Uterus (tissue), 4 donors: ENCODE measurements around the gene C8G. TPM values are rescaled to one million over a fixed set of nuclear protein-coding genes. Genes with fewer than 3 reads are reported as not detected.

Experiments used
- DNase-seq, 2 donors: peaks; one replicate each; pipeline ENCODE4 v3.0.0-alpha.2; 2019 to 2020
- H3K27ac ChIP-seq, 2 donors: fragments of 200-600 bp; sonication (generic); 1 replicate in 1 of 2; 2 replicates in 1 of 2; pipeline ENCODE4 v1.5.1; 2016 to 2018
- H3K27me3 ChIP-seq, 2 donors: fragments of 200-600 bp; sonication (generic); one replicate each; pipeline ENCODE4 v1.5.1; 2018 to 2019; ENCODE audit warnings: control low read depth in 1 of 2
- H3K36me3 ChIP-seq, 2 donors: fragments of 200-600 bp; sonication (generic); one replicate each; pipeline ENCODE4 v1.5.1; 2019; ENCODE audit warnings: control low read depth in 1 of 2
- H3K4me1 ChIP-seq, 2 donors: fragments of 200-600 bp; sonication (generic); one replicate each; pipeline ENCODE4 v1.5.1; 2018 to 2019; ENCODE audit warnings: control low read depth in 1 of 2
- H3K4me3 ChIP-seq, 2 donors: fragments of 200-600 bp; sonication (generic); 1 replicate in 1 of 2; 2 replicates in 1 of 2; pipeline ENCODE4 v1.5.1; 2018 to 2019; ENCODE audit warnings: mild to moderate bottlenecking in 1 of 2
- H3K9me3 ChIP-seq, 2 donors: fragments of 200-600 bp; sonication (generic); one replicate each; pipeline ENCODE4 v1.5.1; 2019; ENCODE audit warnings: control low read depth in 1 of 2
- POLR2A ChIP-seq, 2 donors: fragments of 450-650 bp; IDR thresholded peaks; one replicate each; pipeline ENCODE4 v1.6.1; 2016; ENCODE audit warnings: antibody characterized with exemption in 2 of 2, mild to moderate bottlenecking in 1 of 2, moderate library complexity in 1 of 2
- intact Hi-C: fragments of 100-400 bp; cut with DNase I; formaldehyde crosslinking; loops from one replicate; pipeline ENCODE4 v1.15.1; 2023; ENCODE audit warnings: low total_unique reads
- total RNA-seq, 4 donors: library from RNA; depleted of rRNA in 3 of 4; stranded (reverse); fragments of >200 nt in 3 of 4; gene quantifications; one replicate each; pipeline versions ENCODE4 v1.1.0 to v1.2.4, GENCODE V29; 2014 to 2023
- TF ChIP-seq, protein P1 (sequence below), 4 experiments: fragments of 200-600 bp in 2 of 4; fragments of 450-650 bp in 2 of 4; sonication (generic) in 2 of 4; IDR thresholded peaks; one replicate each; pipeline ENCODE4 v1.5.1; 2016 to 2019; ENCODE audit warnings: antibody characterized with exemption in 4 of 4, mild to moderate bottlenecking in 2 of 4, moderate library complexity in 1 of 4
- donor health status: DM: yes; HTN: yes; CAD: no.

The C8G gene
- total RNA-seq, 4 donors from 2014 or later, result not detected

DNA sequence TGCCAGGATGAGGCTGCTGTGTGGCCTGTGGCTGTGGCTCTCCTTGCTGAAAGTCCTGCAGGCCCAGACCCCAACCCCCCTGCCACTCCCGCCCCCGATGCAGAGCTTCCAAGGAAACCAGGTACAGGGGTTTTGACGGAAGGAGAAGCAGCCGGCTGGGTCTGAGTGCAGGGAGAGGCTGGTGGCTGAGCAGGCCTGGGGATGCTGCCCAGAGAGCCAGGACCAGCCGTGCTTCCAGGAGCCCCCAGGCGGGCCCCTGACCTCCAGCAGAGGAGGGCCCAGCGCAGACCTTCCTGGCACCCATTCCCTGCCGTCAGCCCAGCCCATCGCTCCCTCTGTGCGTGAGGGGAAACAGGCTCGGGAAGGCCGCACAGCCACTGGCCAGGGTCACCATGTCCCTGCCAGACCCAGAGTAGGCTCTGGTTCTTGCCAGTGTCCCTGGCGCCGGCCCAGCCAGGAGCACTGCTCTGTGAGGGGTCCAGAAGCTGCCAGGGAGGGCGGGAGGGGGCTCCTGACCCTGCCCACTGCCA is 7.3 kb downstream of the C8G start:
- TF ChIP-seq, protein P1, sequence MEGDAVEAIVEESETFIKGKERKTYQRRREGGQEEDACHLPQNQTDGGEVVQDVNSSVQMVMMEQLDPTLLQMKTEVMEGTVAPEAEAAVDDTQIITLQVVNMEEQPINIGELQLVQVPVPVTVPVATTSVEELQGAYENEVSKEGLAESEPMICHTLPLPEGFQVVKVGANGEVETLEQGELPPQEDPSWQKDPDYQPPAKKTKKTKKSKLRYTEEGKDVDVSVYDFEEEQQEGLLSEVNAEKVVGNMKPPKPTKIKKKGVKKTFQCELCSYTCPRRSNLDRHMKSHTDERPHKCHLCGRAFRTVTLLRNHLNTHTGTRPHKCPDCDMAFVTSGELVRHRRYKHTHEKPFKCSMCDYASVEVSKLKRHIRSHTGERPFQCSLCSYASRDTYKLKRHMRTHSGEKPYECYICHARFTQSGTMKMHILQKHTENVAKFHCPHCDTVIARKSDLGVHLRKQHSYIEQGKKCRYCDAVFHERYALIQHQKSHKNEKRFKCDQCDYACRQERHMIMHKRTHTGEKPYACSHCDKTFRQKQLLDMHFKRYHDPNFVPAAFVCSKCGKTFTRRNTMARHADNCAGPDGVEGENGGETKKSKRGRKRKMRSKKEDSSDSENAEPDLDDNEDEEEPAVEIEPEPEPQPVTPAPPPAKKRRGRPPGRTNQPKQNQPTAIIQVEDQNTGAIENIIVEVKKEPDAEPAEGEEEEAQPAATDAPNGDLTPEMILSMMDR (IDR thresholded peaks at IDR 0.05), result no peak
- no peak for TF ChIP-seq POLR2A (IDR thresholded peaks at IDR 0.05)
- H3K9me3 ChIP-seq, result no peaks in the 10 kb centered on the region
- intact Hi-C loops, result no loop called here
- H3K36me3 ChIP-seq, result no peaks in the 10 kb centered on the region
- H3K4me3 ChIP-seq, result no peak overlapping the region
- DNase-seq, result no peak
- peak overlapping the region in 1 of 2 donors; percentile 26 for H3K27ac ChIP-seq
- no peaks in the 10 kb centered on the region for H3K4me1 ChIP-seq
- no peaks in the 10 kb centered on the region for H3K27me3 ChIP-seq

DNA sequence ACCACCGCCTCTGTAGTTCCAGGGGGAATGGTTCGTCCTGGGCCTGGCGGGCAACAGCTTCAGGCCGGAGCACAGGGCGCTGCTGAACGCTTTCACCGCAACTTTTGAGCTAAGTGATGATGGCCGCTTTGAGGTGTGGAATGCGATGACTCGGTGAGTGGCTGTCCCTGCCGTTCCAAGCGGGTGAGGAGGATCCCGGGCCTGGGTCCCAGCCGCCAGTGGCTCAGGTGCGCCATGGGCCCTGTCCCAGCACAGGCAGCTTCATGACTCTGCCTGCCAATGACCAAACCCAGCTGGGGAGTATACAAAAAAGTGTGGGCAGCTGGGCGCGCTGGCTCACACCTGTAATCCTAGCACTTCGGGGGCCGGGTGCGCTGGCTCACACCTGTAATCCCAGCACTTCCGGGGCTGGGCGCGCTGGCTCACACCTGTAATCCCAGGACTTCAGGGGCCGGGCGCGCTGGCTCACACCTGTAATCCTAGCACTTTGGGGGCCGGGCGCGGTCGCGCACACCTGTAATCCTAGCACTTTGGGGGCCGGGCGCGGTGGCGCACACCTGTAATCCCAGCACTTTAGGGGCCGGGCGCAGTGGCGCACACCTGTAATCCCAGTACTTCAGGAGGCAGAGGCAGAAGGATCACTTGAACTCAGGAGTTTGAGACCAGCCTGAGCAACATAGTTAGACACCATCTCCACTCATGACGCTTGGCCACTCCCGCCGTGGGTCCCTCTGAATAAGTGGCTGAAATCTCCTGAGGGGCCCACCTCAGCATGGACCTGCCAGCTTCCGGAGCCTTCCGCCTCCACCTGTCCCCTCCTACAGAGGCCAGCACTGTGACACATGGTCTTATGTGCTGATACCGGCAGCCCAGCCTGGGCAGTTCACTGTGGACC is 8.1 kb downstream of the C8G start:
- Histone ChIP-seq H3K4me3 (no peak overlapping the region), H3K4me1 (no peaks in the 10 kb centered on the region), H3K9me3 (no peaks in the 10 kb centered on the region), H3K27ac (peak overlapping the region in 1 of 2 donors; percentile 26), H3K27me3 (no peaks in the 10 kb centered on the region), H3K36me3 (no peaks in the 10 kb centered on the region)
- intact Hi-C loops, result no loop called here
- TF ChIP-seq, protein P1 (IDR thresholded peaks at IDR 0.05), result no peak
- no peak for TF ChIP-seq POLR2A (IDR thresholded peaks at IDR 0.05)
- DNase-seq, result no peak

DNA sequence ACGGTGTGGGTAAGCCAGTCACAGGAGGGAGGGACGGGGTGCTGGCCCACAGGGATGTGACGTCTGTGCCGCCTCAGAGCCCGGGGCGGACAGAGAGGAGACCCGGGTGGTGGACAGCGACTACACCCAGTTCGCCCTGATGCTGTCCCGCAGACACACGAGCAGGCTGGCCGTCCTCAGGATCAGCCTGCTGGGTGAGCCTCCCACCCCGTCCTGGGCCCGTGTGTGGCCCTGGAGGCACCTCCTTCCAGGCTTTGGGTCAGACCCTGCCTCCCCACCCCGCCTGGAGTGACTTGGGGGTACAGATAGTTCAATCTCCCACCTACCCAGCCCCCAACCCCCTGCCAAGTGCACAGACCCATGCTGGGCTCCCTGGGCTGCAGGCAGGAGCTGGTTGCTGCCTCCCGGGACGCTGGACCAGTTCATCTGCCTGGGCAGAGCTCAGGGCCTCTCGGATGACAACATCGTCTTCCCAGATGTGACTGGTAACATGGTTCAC is 8.8 kb downstream of the C8G start:
- H3K9me3 ChIP-seq, result no peaks in the 10 kb centered on the region
- H3K4me3 ChIP-seq, result no peak overlapping the region
- intact Hi-C loops, result no loop called here
- no peaks in the 10 kb centered on the region for H3K27me3 ChIP-seq
- H3K36me3 ChIP-seq, result no peaks in the 10 kb centered on the region
- TF ChIP-seq, protein P1 (IDR thresholded peaks at IDR 0.05), result no peak
- TF ChIP-seq POLR2A (IDR thresholded peaks at IDR 0.05), result no peak
- no peak overlapping the region for H3K27ac ChIP-seq
- no peak for DNase-seq
- no peaks in the 10 kb centered on the region for H3K4me1 ChIP-seq

DNA sequence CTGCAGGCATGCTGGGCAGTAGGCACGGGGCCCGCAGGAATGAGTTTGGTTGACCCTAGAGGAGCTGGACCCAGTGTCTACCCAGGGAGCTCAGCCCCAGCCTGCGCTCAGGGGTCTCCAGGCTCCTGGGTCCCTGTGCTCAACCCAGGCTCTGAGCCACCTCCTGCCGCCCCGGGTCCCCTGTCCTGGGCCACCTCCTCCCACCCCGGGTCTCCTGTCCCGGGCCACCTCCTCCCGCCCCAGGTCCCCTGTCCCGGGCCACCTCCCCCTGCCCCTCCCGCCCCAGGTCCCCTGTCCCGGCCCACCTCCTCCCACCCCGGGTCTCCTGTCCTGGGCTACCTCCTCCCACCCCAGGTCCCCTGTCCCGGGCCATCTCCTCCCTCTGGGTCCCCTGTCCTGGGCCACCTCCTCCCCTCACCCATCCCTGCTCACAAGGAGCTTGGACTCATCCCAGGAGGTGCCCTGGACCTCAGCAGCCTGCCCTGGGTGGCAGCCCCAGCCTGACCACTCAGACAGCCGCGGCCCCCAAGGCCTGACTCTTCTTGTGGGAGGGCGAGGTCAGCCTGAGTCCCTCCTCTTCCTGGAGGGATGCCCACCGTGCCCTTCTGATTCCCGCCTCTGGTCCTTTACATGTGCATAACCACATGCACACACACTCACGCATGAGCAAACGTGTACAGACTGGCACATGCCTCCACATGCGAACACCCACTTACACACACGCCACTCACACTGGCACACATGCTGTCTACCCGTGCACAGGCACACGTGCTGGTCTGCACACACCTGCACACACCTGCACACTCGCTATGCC is 9.4 kb downstream of the C8G start:
- H3K36me3 ChIP-seq, result no peaks in the 10 kb centered on the region
- H3K4me3 ChIP-seq, result no peak overlapping the region
- DNase-seq, result no peak
- intact Hi-C loops, result no loop called here
- H3K27me3 ChIP-seq, result no peaks in the 10 kb centered on the region
- no peaks in the 10 kb centered on the region for H3K4me1 ChIP-seq
- H3K27ac ChIP-seq, result no peak overlapping the region
- TF ChIP-seq POLR2A (IDR thresholded peaks at IDR 0.05), result no peak
- TF ChIP-seq, protein P1 (IDR thresholded peaks at IDR 0.05), result no peak
- H3K9me3 ChIP-seq, result no peaks in the 10 kb centered on the region
